ENCODE data around the gene SRGAP1. TPM values are rescaled to one million over a fixed set of nuclear protein-coding genes. Genes with fewer than 3 reads are reported as not detected.

SRGAP1 gene
- total RNA-seq, 4 donors from 2014 or later, result 7.2 to 22.9 (median 11.5) TPM

GRCh38 chr12:63899396-63899795, 54.9 kb downstream of the SRGAP1 start:
- H3K27ac ChIP-seq, result no peak overlapping the region
- no peak for ATAC-seq
- no peaks in the 10 kb centered on the region for H3K36me3 ChIP-seq
- H3K9me3 ChIP-seq, result no peaks in the 10 kb centered on the region
- TF ChIP-seq EP300 (IDR thresholded peaks at IDR 0.05) (no peak), CTCF (IDR thresholded peaks at IDR 0.05) (no peak), POLR2A (IDR thresholded peaks at IDR 0.05) (no peak)
- no peaks in the 10 kb centered on the region for H3K27me3 ChIP-seq
- WGBS, 2 donors (ENCODE audit: low coverage in 1 of 2), result 84 to 87% methylated on average over 3 to 4 of the region's 4 CpGs
- peaks cover 0 to 55% (median 5%) of the 10 kb centered on the region in 3 donors for H3K4me1 ChIP-seq
- no peak overlapping the region for H3K4me3 ChIP-seq

GRCh38 chr12:63900922-63901793, 56.7 kb downstream of the SRGAP1 start:
- no peak for TF ChIP-seq POLR2A (IDR thresholded peaks at IDR 0.05)
- no peak for TF ChIP-seq POLR2AphosphoS5 (IDR thresholded peaks at IDR 0.05)
- no peak for TF ChIP-seq CTCF (IDR thresholded peaks at IDR 0.05)
- TF ChIP-seq EP300 (IDR thresholded peaks at IDR 0.05), result no peak
- WGBS, 2 donors (ENCODE audit: low coverage in 1 of 2), result 83 to 100% methylated on average over 1 to 2 of the region's 2 CpGs
- Histone ChIP-seq H3K27ac (no peak overlapping the region), H3K27me3 (no peaks in the 10 kb centered on the region), H3K9me3 (peaks cover 0 to 5% (median 0%) of the 10 kb centered on the region in 3 donors), H3K36me3 (no peaks in the 10 kb centered on the region), H3K4me1 (peaks cover 0 to 49% (median 5%) of the 10 kb centered on the region in 3 donors), H3K4me3 (no peak overlapping the region)
- no peak for ATAC-seq

- TF ChIP-seq POLR2AphosphoS5 (IDR thresholded peaks at IDR 0.05), result no peak
- TF ChIP-seq CTCF (IDR thresholded peaks at IDR 0.05), result no peak
- TF ChIP-seq EP300 (IDR thresholded peaks at IDR 0.05), result no peak
These were observed 60.2 kb downstream of the SRGAP1 start for GRCh38 chr12:63904653-63905052.

GRCh38 chr12:63905544-63905943, 61.0 kb downstream of the SRGAP1 start:
- Histone ChIP-seq H3K27ac (no peak overlapping the region), H3K27me3 (no peaks in the 10 kb centered on the region), H3K36me3 (no peaks in the 10 kb centered on the region), H3K9me3 (peaks cover 0 to 9% (median 0%) of the 10 kb centered on the region in 3 donors), H3K4me1 (peaks cover 0 to 23% (median 9%) of the 10 kb centered on the region in 3 donors), H3K4me3 (no peak overlapping the region)
- TF ChIP-seq CTCF (IDR thresholded peaks at IDR 0.05) (no peak), EP300 (IDR thresholded peaks at IDR 0.05) (no peak), POLR2A (IDR thresholded peaks at IDR 0.05) (no peak), POLR2AphosphoS5 (IDR thresholded peaks at IDR 0.05) (no peak)
- ATAC-seq, result no peak
- 86 to 93% methylated on average over 3 to 4 of the region's 4 CpGs for WGBS, 2 donors (ENCODE audit: low coverage in 1 of 2)

More at GRCh38 chr12:63904653-63905052, 60.2 kb downstream of the SRGAP1 start:
- Histone ChIP-seq H3K9me3 (peaks cover 0 to 9% (median 0%) of the 10 kb centered on the region in 3 donors), H3K27me3 (no peaks in the 10 kb centered on the region), H3K27ac (no peak overlapping the region), H3K4me1 (peaks cover 0 to 25% (median 9%) of the 10 kb centered on the region in 3 donors), H3K36me3 (no peaks in the 10 kb centered on the region), H3K4me3 (no peak overlapping the region)
- WGBS, 2 donors (ENCODE audit: low coverage in 1 of 2), result 75 to 93% methylated on average over 4 of the region's 4 CpGs
- ATAC-seq, result no peak

GRCh38 chr12:63906876-63907275, 62.4 kb downstream of the SRGAP1 start:
- Histone ChIP-seq H3K9me3 (peaks cover 0 to 9% (median 0%) of the 10 kb centered on the region in 3 donors), H3K4me1 (peaks cover 0 to 15% (median 4%) of the 10 kb centered on the region in 3 donors), H3K36me3 (no peaks in the 10 kb centered on the region), H3K27me3 (no peaks in the 10 kb centered on the region), H3K4me3 (no peak overlapping the region), H3K27ac (no peak overlapping the region)
- 83 to 100% methylated on average over 1 of the region's 1 CpG for WGBS, 2 donors (ENCODE audit: low coverage in 1 of 2)
- TF ChIP-seq CTCF (IDR thresholded peaks at IDR 0.05) (no peak), POLR2A (IDR thresholded peaks at IDR 0.05) (no peak), POLR2AphosphoS5 (IDR thresholded peaks at IDR 0.05) (no peak), EP300 (IDR thresholded peaks at IDR 0.05) (no peak)
- no peak for ATAC-seq

Data from gastroesophageal sphincter (tissue), 4 donors.